GM18508 (cell line): ENCODE measurements around the gene PAK2.
"Not testable (repeated sequence)": the region's sequence is repeated elsewhere in the genome, so short reads cannot be mapped to it uniquely, and the experiment has no call there.

Experiments
- ATAC-seq: cut with Tn5 transposase; IDR thresholded peaks from one replicate; pipeline ENCODE4 v1.9.1; 2021; ENCODE audit warnings: moderate number of reproducible peaks; ENCODE audit not compliant: insufficient read depth, unreplicated experiment

Gene PAK2

GRCh38 chr3:196735751-196736150, 3.9 kb upstream of the PAK2 start:
- no peak for ATAC-seq

DNA sequence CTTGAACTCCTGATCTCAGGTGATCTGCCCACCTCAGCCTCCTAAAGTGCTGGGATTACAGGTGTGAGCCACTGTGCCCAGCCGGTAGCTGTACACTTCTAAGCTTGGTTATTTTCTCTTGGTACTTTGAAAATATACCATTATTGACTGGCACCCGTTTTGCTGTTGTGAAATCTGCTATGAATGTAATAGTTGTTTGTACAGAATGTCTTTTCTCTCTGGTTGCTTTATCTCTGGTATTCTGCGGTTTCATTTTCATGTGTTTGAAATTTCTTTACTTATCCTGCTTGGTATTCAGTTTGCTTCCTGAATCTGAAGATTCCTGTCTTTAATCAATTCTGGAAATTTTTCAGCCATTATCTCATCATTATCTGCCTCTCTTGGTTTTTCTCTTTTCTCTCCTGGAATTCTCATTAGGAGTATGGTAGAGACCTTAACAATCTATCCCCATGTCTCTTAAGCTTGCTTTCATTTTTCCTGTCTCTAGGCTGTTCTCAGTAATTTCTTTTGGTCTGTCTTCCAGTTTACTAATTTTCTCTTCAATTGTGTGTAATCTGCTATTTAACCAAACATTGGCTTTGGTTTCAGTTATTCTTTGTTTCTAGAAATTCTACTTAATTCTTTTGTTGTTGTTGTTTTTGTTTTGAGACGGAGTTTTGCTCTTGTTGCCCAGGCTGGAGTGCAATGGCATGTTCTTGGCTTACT, 2.8 kb upstream of the PAK2 start:
- no peak for ATAC-seq

GRCh38 chr3:196737655-196738054, 2.0 kb upstream of the PAK2 start:
- ATAC-seq = no peak

DNA sequence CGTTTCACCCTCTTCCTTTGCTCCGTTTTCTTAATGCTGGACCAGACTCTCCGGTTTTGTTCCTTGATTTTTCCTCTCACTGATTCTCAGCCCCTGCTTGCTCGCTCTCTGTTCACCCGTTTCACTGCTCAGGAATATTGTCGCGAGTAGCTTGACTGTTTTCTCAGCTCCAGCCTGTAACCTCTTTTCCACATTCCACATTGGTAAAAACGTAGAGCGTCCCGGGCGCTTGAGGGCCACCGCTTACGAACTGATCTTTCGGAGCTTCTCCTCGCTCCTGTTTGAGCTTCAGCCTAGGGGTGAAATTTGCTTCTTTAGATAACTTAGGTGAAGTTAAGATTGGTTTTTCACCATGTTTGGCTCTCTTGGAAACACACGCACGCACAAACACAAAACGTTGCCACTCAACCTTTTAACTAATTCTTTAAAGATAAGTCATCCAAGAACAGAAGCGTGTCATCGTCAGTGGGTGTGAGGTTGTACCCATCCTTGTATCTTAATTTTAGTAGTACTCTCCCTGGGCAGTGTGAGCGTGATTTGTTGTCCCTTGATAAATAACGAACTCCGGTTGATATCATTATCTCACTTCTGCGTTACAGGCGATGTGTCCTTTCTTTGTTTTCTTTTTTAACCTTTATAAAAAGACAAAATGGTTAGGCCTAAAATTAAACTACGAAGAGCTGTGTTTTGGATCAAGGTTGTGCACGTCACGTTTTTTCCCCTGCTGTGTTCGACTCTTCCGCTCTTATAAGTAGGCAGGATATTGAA, 1.0 kb downstream of the PAK2 start:
- no peak for ATAC-seq

- ATAC-seq = no peak
Measured at GRCh38 chr3:196741249-196741889, 1.7 kb downstream of the PAK2 start.

- ATAC-seq = not testable (repeated sequence)
Measured at GRCh38 chr3:196743569-196743968, 3.9 kb downstream of the PAK2 start.

- no peak for ATAC-seq
Measured at GRCh38 chr3:196749125-196749524, 9.5 kb downstream of the PAK2 start.

DNA sequence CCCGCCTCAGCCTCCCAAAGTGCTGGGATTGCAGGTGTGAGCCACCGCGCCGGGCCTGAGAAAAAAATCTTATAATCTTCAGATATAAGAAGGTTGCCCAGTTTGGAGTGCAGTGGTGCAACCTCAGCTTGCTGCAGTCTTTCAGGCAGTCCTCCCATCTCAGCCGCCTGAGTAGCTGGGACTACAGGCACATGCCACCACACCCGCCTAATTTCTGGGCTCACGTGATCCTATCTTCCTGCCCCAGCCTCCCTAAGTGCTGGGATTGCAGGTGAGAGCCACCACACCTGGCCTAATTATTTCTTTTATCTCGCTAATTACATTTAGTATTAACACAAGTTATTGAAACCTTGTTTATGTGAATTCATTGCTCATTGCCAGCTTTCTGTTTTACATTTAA, 13.5 kb downstream of the PAK2 start:
- ATAC-seq = no peak

GRCh38 chr3:196754091-196754981, 14.7 kb downstream of the PAK2 start:
- no peak for ATAC-seq

GRCh38 chr3:196756732-196757131, 17.1 kb downstream of the PAK2 start:
- ATAC-seq = no peak

- no peak for ATAC-seq
Measured at GRCh38 chr3:196757876-196758739, 18.5 kb downstream of the PAK2 start.

DNA sequence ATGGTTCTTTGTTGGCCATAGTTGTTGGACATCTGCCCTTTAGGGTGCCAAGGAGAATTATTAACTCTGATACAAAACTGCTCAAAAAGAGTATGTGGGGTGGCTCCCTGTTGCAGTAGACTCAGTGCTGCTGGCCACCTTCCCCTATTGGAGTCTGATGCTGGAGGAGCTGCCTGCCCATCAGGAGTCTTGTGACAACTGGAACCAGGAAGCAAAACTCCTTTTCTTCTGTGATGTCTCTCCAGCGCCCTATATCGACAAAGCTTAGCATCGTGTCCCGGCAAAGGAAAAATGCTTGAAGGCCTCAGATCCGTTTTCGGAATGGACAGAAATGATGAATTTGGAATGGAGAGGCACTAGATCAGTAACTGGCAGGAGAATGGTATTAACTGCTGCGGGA, 23.5 kb downstream of the PAK2 start:
- no peak for ATAC-seq

- no peak for ATAC-seq
Measured at GRCh38 chr3:196765454-196765853, 25.8 kb downstream of the PAK2 start.

GRCh38 chr3:196771067-196771466, 31.4 kb downstream of the PAK2 start:
- no peak for ATAC-seq

- no peak for ATAC-seq
Measured at GRCh38 chr3:196772102-196772501, 32.4 kb downstream of the PAK2 start.

DNA sequence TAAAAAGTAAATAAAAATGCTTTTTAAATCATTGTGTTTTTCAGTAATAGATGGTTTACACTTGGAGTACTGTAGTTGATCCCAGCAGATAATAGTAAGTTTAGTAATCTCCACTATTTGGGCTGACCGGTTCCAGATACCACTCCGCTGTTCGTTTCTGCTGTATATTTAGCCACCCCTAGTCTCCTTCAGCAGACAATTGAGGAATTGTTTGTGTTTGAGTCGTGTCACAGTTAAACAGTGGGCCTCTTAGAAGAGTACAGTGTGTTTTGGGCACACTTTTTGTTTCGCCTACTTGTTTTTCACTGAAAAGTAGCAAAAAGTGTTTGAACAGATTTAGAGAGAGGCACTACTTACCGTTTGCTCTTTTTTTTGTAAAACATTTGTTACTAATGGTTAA, 33.2 kb downstream of the PAK2 start:
- no peak for ATAC-seq

- no peak for ATAC-seq
Measured at GRCh38 chr3:196774191-196774820, 34.6 kb downstream of the PAK2 start.

DNA sequence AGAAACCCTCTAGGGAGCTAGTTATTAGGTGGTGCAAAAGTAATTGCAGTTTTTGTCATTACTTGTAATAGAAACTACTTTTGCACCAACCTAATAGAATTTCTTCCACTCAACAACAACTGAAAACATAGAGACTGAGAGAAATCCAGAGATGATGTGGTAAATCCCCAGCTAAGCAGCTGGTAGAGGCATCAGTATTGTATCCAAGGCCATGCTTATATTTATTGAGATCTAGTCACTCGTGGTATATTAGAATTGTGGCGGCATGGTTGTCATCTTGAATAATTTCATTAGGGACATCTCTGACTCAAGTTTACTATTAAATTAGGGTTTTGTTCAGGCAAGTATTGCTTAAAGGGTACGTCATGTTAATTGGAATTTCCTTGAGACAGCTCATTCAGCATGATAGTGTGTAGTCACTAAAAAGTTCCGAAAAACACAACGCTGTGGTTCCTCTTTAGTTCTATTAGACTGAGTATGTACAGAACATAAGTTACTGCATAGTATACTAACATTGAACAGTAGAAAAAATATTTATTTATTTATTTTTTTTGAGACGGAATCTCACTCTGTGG, 35.3 kb downstream of the PAK2 start:
- ATAC-seq = no peak

GRCh38 chr3:196775938-196776337, 36.3 kb downstream of the PAK2 start:
- no peak for ATAC-seq
